A549 (cell line): ENCODE results near the gene ZNF804B. TPM values are rescaled to one million over a fixed set of nuclear protein-coding genes. Genes with fewer than 3 reads are reported as not detected.

Source experiments
- ATAC-seq, 2 experiments: fragments of 200-7000 bp in 1 of 2; fragments of >200 bp in 1 of 2; cut with Nextera tagmentation in 1 of 2; cut with Tn5 transposase in 1 of 2; 3 replicates each; pipeline versions ENCODE4 v1.8.0 to v1.9.1; 2018 to 2020; ENCODE audit warnings: mild to moderate bottlenecking in 1 of 2, moderate library complexity in 1 of 2
- CTCF ChIA-PET: fragments of 300-600 bp; sonication (Branson Sonifier 250); formaldehyde crosslinking; extraction: SDS; loops from one replicate; lab custom pipeline; 2021; ENCODE audit warnings: antibody characterized with exemption, inconsistent platforms; lab: Yijun Ruan, JAX
- POLR2A ChIA-PET: fragments of 350-600 bp; formaldehyde crosslinking; extraction: SDS; loops from one replicate; lab custom pipeline; 2021; ENCODE audit warnings: antibody characterized with exemption, inconsistent platforms; lab: Yijun Ruan, JAX
- DNase-seq, 2 experiments: peaks; one replicate each; pipeline versions ENCODE4 v3.0.0 to v3.0.0-alpha.2; 2011 to 2016; ENCODE audit warnings: low read depth in 1 of 2, low spot score in 1 of 2
- FAIRE-seq: peaks from 2 replicates; lab custom pipeline; 2011; peaks lifted over from hg19 to GRCh38; lab: Jason Lieb, UNC
- H3K27ac ChIP-seq, 2 experiments: fragments of >200 bp; sonication (Bioruptor Twin); formaldehyde crosslinking; 3 replicates each; pipeline ENCODE4 v1.5.1; 2016 to 2017
- H3K4me1 ChIP-seq: fragments of >200 bp; sonication (Bioruptor Twin); formaldehyde crosslinking; 3 replicates; pipeline ENCODE4 v1.6.1; 2016
- H3K4me2 ChIP-seq: fragments of >200 bp; sonication (Bioruptor Twin); formaldehyde crosslinking; 3 replicates; pipeline ENCODE4 v1.6.1; 2016
- H3K4me3 ChIP-seq: fragments of >200 bp; sonication (Bioruptor Twin); formaldehyde crosslinking; 3 replicates; pipeline ENCODE4 v1.5.1; 2016
- H3K9me3 ChIP-seq: fragments of >200 bp; sonication (Bioruptor Twin); formaldehyde crosslinking; 3 replicates; pipeline ENCODE4 v1.6.1; 2016
- CBX2 ChIP-seq: fragments of 200-600 bp; sonication (generic); IDR thresholded peaks from 2 replicates; pipeline ENCODE4 v1.6.1; 2016; ENCODE audit warnings: low read depth, mild to moderate bottlenecking, borderline replicate concordance
- CEBPB ChIP-seq, 2 experiments: fragments of >200 bp in 1 of 2; sonication (Bioruptor Twin) in 1 of 2; formaldehyde crosslinking in 1 of 2; IDR thresholded peaks; 2 replicates each; pipeline ENCODE4 v1.6.1; 2012 to 2016
- CHD4 ChIP-seq: fragments of 200-600 bp; sonication (generic); IDR thresholded peaks from 2 replicates; pipeline ENCODE4 v1.6.1; 2016; ENCODE audit warnings: antibody characterized with exemption, mild to moderate bottlenecking, borderline replicate concordance
- EHF ChIP-seq: fragments of 250-450 bp; sonication (Bioruptor Pico); IDR thresholded peaks from 2 replicates; pipeline ENCODE4 v1.5.0; 2020; ENCODE audit warnings: mild to moderate bottlenecking
- ESRRA ChIP-seq: fragments of 150-350 bp; IDR thresholded peaks from 2 replicates; pipeline ENCODE4 v1.6.1; 2014; ENCODE audit warnings: mild to moderate bottlenecking, low read length, borderline replicate concordance
- FOXS1 ChIP-seq: fragments of 250-450 bp; sonication (Bioruptor Pico); IDR thresholded peaks from 2 replicates; pipeline ENCODE4 v1.5.0; 2020; ENCODE audit warnings: mild to moderate bottlenecking, moderate library complexity
- JUN ChIP-seq, 2 experiments: fragments of >200 bp; sonication (Bioruptor Twin); formaldehyde crosslinking; IDR thresholded peaks; 2 replicates in 1 of 2; 3 replicates in 1 of 2; pipeline ENCODE4 v1.6.1; 2016 to 2017
- JUNB ChIP-seq: fragments of >200 bp; sonication (Bioruptor Twin); formaldehyde crosslinking; IDR thresholded peaks from 2 replicates; pipeline ENCODE4 v1.6.1; 2016
- KDM1A ChIP-seq: fragments of 200-600 bp; sonication (generic); IDR thresholded peaks from 2 replicates; pipeline ENCODE4 v1.6.1; 2016; ENCODE audit warnings: low read depth, mild to moderate bottlenecking
- MYC ChIP-seq: IDR thresholded peaks from 2 replicates; pipeline ENCODE4 v1.6.1; 2012; ENCODE audit warnings: mild to moderate bottlenecking, inconsistent platforms, low read length, improper control_type of control experiment, borderline replicate concordance
- PHF8 ChIP-seq: fragments of 200-600 bp; sonication (generic); IDR thresholded peaks from 2 replicates; pipeline ENCODE4 v1.6.1; 2016; ENCODE audit warnings: low read depth, mild to moderate bottlenecking, antibody characterized with exemption, moderate library complexity, borderline replicate concordance
- POLR2A ChIP-seq: IDR thresholded peaks from 2 replicates; pipeline ENCODE4 v1.6.1; 2012; ENCODE audit warnings: mild to moderate bottlenecking, low read length
- POLR2AphosphoS2 ChIP-seq: conservative IDR thresholded peaks from 2 replicates; pipeline ENCODE4 v1.6.1; 2012; ENCODE audit warnings: low read length, improper control_type of control experiment, inconsistent platforms
- RARB ChIP-seq: fragments of 250-450 bp; sonication (Bioruptor Pico); IDR thresholded peaks from 2 replicates; pipeline ENCODE4 v1.8.0; 2021; ENCODE audit warnings: mild to moderate bottlenecking, moderate library complexity
- RCOR1 ChIP-seq: fragments of 150-350 bp; IDR thresholded peaks from 2 replicates; pipeline ENCODE4 v1.6.1; 2014; ENCODE audit warnings: antibody characterized with exemption, low read length, low read depth
- SMC3 ChIP-seq: fragments of >200 bp; sonication (Bioruptor Twin); formaldehyde crosslinking; IDR thresholded peaks from 3 replicates; pipeline ENCODE4 v1.6.1; 2018; ENCODE audit warnings: inconsistent platforms
- TP53 ChIP-seq: fragments of 250-450 bp; sonication (Bioruptor Pico); IDR thresholded peaks from 2 replicates; pipeline ENCODE4 v1.5.0; 2021; ENCODE audit warnings: mild to moderate bottlenecking, moderate library complexity
- ZNF302 ChIP-seq: fragments of 250-450 bp; sonication (Bioruptor Pico); IDR thresholded peaks from 2 replicates; pipeline ENCODE4 v1.9.0; 2021; ENCODE audit warnings: inconsistent platforms, mild to moderate bottlenecking, moderate library complexity
- WGBS: methylation state at CpG from one replicate; pipeline ENCODE4 v1.1.6; 2017; ENCODE audit errors: missing lambda C conversion rate; 5-methylcytosine and 5-hydroxymethylcytosine counted together
- polyA plus RNA-seq, 4 experiments: library from polyadenylated mRNA; depleted of rRNA in 3 of 4; stranded (reverse); fragments of >200 nt; fragmentation: RNase III in 1 of 4; extraction: RNeasy Plus Mini Kit Qiagen cat#74134 plus additional on column Dnase treatment in 1 of 4; gene quantifications; 2 replicates in 3 of 4; 3 replicates in 1 of 4; pipeline ENCODE4 v1.2.3, GENCODE V29; 2011 to 2017
- TF ChIP-seq, protein P1 (sequence below): IDR thresholded peaks from 2 replicates; pipeline ENCODE4 v1.6.1; 2012
- TF ChIP-seq, protein P2 (sequence below): fragments of 150-350 bp; IDR thresholded peaks from 2 replicates; pipeline ENCODE4 v1.6.1; 2014; ENCODE audit warnings: low read depth, mild to moderate bottlenecking, low read length
- TF ChIP-seq, protein P3 (sequence below): fragments of 450-650 bp; IDR thresholded peaks from 2 replicates; pipeline ENCODE4 v1.6.1; 2014; ENCODE audit warnings: antibody characterized with exemption
- TF ChIP-seq, protein P4 (sequence below): IDR thresholded peaks from 2 replicates; pipeline ENCODE4 v1.6.1; 2012
- TF ChIP-seq, protein P5 (sequence below): fragments of >200 bp; sonication (Bioruptor Twin); formaldehyde crosslinking; IDR thresholded peaks from 3 replicates; pipeline ENCODE4 v1.5.1; 2016

ZNF804B gene
- polyA plus RNA-seq, 2 of the 4 experiments (the other 2 are of a cell fraction) = not detected

DNA sequence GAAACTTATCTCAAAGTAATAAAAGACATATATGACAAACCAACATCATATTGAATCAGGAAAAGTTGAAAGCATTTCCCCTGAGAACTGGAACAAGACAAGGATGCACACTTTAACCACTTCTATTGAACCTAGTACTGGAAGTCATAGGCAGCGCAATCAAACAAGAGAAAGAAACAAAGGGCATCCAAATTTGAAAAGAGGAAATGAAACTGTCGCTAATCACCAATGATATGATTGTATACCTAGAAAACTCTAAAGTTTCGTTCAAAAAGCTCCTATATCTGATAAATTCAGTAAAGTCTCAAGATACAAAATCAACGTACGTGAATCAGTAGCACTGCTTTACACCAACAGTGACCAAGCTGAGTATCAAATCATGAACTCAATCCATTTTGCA is 173.8 kb downstream of the ZNF804B start:
- WGBS = 5% methylated on average over 5 of the region's 5 CpGs
- no peaks in the 10 kb centered on the region for H3K4me1 ChIP-seq
- H3K4me2 ChIP-seq = no peak overlapping the region
- FAIRE-seq = no peak
- H3K27ac ChIP-seq = no peak overlapping the region
- no peak for ATAC-seq
- no peak overlapping the region for H3K4me3 ChIP-seq
- DNase-seq = no peak
- no peak for TF ChIP-seq ESRRA
- TF ChIP-seq POLR2A = no peak
- no peak for TF ChIP-seq ZNF302 (CRISPR knock-in tag)
- TF ChIP-seq, protein P1, sequence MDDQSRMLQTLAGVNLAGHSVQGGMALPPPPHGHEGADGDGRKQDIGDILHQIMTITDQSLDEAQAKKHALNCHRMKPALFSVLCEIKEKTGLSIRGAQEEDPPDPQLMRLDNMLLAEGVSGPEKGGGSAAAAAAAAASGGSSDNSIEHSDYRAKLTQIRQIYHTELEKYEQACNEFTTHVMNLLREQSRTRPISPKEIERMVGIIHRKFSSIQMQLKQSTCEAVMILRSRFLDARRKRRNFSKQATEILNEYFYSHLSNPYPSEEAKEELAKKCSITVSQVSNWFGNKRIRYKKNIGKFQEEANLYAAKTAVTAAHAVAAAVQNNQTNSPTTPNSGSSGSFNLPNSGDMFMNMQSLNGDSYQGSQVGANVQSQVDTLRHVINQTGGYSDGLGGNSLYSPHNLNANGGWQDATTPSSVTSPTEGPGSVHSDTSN = no peak
- no peak for TF ChIP-seq CBX2
- TF ChIP-seq SMC3 = no peak
- TF ChIP-seq, protein P2, sequence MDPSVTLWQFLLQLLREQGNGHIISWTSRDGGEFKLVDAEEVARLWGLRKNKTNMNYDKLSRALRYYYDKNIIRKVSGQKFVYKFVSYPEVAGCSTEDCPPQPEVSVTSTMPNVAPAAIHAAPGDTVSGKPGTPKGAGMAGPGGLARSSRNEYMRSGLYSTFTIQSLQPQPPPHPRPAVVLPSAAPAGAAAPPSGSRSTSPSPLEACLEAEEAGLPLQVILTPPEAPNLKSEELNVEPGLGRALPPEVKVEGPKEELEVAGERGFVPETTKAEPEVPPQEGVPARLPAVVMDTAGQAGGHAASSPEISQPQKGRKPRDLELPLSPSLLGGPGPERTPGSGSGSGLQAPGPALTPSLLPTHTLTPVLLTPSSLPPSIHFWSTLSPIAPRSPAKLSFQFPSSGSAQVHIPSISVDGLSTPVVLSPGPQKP = no peak
- no peak for TF ChIP-seq JUNB
- TF ChIP-seq CHD4 = no peak
- TF ChIP-seq, protein P3, sequence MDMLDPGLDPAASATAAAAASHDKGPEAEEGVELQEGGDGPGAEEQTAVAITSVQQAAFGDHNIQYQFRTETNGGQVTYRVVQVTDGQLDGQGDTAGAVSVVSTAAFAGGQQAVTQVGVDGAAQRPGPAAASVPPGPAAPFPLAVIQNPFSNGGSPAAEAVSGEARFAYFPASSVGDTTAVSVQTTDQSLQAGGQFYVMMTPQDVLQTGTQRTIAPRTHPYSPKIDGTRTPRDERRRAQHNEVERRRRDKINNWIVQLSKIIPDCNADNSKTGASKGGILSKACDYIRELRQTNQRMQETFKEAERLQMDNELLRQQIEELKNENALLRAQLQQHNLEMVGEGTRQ = no peak
- TF ChIP-seq POLR2AphosphoS2 = no peak
- no peak for TF ChIP-seq CEBPB (IDR thresholded peaks at IDR 0.05)
- TF ChIP-seq, protein P4, sequence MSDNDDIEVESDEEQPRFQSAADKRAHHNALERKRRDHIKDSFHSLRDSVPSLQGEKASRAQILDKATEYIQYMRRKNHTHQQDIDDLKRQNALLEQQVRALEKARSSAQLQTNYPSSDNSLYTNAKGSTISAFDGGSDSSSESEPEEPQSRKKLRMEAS = no peak
- TF ChIP-seq EHF (CRISPR knock-in tag) = no peak
- TF ChIP-seq FOXS1 (CRISPR knock-in tag) = no peak
- no peak for TF ChIP-seq MYC
- TF ChIP-seq, protein P5, sequence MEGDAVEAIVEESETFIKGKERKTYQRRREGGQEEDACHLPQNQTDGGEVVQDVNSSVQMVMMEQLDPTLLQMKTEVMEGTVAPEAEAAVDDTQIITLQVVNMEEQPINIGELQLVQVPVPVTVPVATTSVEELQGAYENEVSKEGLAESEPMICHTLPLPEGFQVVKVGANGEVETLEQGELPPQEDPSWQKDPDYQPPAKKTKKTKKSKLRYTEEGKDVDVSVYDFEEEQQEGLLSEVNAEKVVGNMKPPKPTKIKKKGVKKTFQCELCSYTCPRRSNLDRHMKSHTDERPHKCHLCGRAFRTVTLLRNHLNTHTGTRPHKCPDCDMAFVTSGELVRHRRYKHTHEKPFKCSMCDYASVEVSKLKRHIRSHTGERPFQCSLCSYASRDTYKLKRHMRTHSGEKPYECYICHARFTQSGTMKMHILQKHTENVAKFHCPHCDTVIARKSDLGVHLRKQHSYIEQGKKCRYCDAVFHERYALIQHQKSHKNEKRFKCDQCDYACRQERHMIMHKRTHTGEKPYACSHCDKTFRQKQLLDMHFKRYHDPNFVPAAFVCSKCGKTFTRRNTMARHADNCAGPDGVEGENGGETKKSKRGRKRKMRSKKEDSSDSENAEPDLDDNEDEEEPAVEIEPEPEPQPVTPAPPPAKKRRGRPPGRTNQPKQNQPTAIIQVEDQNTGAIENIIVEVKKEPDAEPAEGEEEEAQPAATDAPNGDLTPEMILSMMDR = no peak
- TF ChIP-seq JUN (IDR thresholded peaks at IDR 0.05) = no peak
- no peak for TF ChIP-seq RARB (CRISPR knock-in tag)
- TF ChIP-seq PHF8 = no peak
- ChIA-PET POLR2A (no interaction called here), CTCF (interaction anchor here (0.6 kb wide), 1 partner anchor 1301 kb away, joined by 4 read pairs; no protein-coding TSS in a partner anchor)
- H3K9me3 ChIP-seq = no peaks in the 10 kb centered on the region

DNA sequence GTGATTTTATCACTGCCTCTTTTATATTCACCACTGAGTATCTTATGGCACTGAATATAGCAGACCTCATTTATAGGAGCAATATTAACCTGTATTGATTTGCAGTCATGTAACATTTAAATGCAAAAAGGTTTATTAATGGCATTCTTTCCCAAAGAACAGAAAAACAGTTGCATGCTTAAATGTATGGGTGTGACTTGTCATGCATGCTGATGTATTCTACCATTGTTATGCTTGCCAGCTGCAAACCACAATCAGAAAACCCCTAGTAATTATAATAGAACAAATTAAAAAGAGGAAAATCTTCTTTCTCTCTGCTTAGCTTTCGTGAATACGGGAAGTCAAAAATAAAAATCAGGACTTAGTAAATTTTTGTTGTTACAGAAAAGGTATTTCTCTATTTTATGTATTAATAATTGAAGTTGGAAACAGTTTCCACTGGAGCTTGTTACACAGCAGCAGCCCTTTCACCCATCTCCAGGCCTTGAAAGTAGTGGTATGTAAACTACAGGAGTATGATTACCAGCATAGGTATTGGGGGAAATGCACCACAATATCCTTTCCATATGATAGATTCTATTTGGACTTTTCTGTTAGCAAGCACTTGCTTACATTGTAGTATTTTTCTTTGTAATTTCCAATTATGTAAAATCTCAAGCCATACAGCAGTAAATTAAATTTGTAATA is 183.5 kb downstream of the ZNF804B start:
- 4% methylated on average over 2 of the region's 2 CpGs for WGBS
- CTCF ChIA-PET = no interaction called here
- Histone ChIP-seq H3K9me3 (no peaks in the 10 kb centered on the region), H3K4me1 (no peaks in the 10 kb centered on the region), H3K4me3 (no peak overlapping the region), H3K27ac (no peak overlapping the region), H3K4me2 (no peak overlapping the region)
- FAIRE-seq (no peak), ATAC-seq (no peak), DNase-seq (no peak)
- POLR2A ChIA-PET = no interaction called here
- no peak for TF ChIP-seq TP53 (CRISPR knock-in tag)
- TF ChIP-seq ZNF302 (CRISPR knock-in tag) = no peak
- TF ChIP-seq EHF (CRISPR knock-in tag) = no peak
- TF ChIP-seq RCOR1 = no peak
- no peak for TF ChIP-seq KDM1A
- no peak for TF ChIP-seq POLR2AphosphoS2
